ENCODE data around the gene ATP6V1E1. TPM values are rescaled to one million over a fixed set of nuclear protein-coding genes. Genes with fewer than 3 reads are reported as not detected.

ATP6V1E1 gene
- 170 and 247 TPM in 2 replicates for total RNA-seq

DNA sequence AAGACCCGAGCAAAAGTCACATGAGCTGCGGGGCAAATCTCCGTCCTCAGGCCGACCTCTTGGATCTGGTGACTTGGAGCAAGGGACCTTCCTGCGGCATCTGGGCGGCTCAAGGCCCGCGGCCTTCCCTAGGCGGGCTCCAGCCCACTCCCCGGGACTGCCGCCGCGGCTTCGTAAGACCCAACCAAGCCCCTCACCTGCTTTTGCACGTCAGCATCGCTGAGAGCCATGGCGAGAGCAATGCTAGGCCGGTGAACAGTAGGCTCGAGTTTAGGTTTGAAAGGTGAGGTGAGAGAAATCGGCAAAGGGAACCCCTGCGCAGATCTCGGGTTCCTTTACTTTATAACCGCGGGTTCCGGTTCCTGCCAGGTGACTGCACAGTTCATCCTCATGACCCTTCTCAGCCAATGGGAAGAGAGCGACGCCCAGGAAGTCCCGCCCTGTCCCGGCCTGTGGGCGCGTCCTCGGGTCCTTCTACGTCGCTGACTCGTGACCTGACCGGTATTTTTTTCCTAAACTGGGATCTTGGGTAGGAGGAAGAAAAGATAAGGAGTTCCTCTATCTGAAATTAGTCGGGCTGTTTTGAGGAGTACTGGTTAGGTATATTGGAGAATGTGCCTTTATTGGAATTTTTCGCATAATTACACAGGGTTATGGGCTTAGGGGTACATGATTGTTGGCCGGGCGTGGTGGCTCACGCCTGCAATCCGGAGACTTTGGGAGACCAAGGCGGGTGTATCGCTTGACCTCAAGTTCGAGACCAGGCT, at the start of gene ATP6V1E1:
Gene ATP6V1E1 (minus strand): TSS at position 344 of the 767 bp plus-strand sequence. CDS start 114 bp downstream, at position 230.

DNA sequence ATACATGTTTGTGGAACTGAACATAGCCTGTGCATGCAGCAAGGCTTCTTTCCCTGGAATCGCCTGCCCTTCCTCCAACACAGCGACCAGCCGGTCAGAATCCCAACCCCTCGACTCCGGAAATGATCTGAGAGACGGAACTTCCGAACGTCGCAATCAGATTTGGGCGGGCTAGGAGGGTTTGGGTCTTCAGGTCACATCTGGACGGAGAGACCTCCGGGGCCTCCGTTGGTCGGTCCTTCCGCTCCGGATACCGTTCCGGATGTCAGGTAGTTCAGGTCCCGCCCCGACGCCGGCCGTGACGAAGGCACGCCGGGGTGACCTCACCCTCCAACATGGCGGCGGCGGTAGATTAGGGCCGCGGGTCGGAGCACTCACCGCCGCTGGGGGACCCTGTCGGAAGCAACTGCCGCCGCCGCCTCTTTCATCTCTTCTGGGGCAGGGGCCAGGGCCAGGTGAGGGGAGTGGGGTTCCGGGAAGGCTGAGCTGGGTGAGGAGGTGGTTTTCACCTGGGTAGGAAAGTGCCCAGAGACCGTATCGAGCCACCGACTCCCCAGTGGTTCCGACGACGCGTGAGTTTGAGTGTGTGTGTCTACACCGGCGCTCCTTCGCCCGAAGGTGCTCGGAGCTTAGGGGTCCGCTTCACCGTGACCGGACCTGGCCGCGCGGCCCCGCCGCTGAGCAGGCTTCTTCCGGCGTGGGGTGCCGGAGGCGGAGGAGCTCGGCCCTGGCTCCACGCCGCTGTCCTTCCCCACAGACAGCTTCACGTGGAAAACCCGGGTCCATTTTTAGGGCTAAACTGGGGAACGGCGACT, 10.1 kb upstream of the ATP6V1E1 start, which contains the start of gene BCL2L13:
Gene BCL2L13 (plus strand): TSS at position 326 of the 815 bp plus-strand sequence. CDS start 16,955 bp downstream, outside the sequence.

DNA sequence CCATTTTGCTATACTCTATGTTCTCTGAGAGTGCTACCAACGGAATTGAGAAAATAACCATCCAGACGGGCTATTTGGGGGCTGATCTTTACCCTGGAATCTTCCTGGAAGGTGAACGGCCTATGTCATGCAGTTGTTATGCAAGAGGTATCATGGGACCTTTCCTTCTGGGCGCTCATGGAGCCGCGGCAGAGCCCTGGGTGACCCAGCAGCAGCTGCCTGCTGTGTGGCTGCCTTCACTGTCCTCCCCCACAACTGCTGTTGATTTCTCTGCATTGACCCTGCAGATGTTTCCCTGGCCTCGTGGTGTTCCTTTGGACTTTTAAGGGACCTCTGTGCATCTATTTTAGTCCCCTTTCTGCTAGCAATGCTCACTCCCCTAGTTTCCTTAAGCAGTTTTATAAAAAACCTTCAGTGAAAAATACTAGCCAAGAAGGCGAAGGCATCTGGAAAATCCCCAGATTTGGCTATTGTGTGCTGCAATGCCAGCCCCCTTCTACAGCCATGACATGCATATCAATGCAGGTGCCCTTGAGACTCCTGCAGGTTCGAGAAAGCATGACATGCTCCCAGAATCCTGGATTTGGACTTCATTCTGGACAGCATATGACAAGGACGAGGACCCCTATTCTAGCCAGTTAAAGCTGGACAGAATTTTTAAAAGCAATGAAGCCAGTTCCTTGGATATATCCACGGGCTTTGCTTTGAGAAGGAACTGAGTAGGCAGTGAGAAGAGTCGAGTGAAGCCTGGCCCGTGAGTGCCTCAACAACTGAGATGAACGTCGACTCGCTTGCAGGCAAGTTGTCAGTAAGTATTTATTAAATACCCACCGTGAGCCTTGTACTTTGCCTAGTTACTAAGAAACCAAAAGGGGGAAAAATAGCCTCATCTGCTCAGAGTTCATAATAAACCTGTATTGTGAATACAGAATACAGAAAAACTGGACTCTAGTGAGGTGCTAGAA, 65.4 kb downstream of the ATP6V1E1 start, which contains the start of gene SLC25A18:
Gene SLC25A18 (plus strand): TSS at position 593 of the 965 bp plus-strand sequence. CDS start 16,447 bp downstream, outside the sequence.

Other genes with a start within 250 kb of the ATP6V1E1 start
- gene SLC25A18, start 65.3 kb downstream of the ATP6V1E1 start, total RNA-seq = under 0.01 TPM in 1 of 2 replicates, not detected in the other
- gene BCL2L13, start 10.0 kb upstream of the ATP6V1E1 start, total RNA-seq = 66.0 and 67.3 TPM in 2 replicates
- gene BID, start 145.7 kb upstream of the ATP6V1E1 start, total RNA-seq = 26.1 and 28.2 TPM in 2 replicates

Data from regular cardiac myocyte (primary cell).